BLaER1 (cell line): ENCODE results near the gene PAEP.
A peak's percentile ranks its signal among the peaks of the same experiment; 100 is the strongest.

Experiments used
- H3K27ac ChIP-seq: shearing (Covaris generic); formaldehyde crosslinking; 2 replicates; pipeline ENCODE4 v1.8.1; 2022
- H3K27me3 ChIP-seq: shearing (Covaris generic); formaldehyde crosslinking; 2 replicates; pipeline ENCODE4 v1.8.1; 2022
- H3K36me3 ChIP-seq: shearing (Covaris generic); formaldehyde crosslinking; 2 replicates; pipeline ENCODE4 v1.8.1; 2022
- H3K4me1 ChIP-seq: shearing (Covaris generic); formaldehyde crosslinking; 2 replicates; pipeline ENCODE4 v1.8.1; 2022
- H3K4me2 ChIP-seq: shearing (Covaris generic); formaldehyde crosslinking; 2 replicates; pipeline ENCODE4 v1.8.1; 2022
- H3K4me3 ChIP-seq: shearing (Covaris generic); formaldehyde crosslinking; 2 replicates; pipeline ENCODE4 v1.8.1; 2022
- H3K9ac ChIP-seq: shearing (Covaris generic); formaldehyde crosslinking; 2 replicates; pipeline ENCODE4 v1.8.1; 2022
- H3K9me3 ChIP-seq: shearing (Covaris generic); formaldehyde crosslinking; 2 replicates; pipeline ENCODE4 v1.8.1; 2022
- H4K20me1 ChIP-seq: shearing (Covaris generic); formaldehyde crosslinking; 2 replicates; pipeline ENCODE4 v1.8.1; 2022
- Cebpa-rat ChIP-seq: shearing (Covaris generic); IDR thresholded peaks from 2 replicates; pipeline ENCODE4 v1.8.1; 2022

PAEP gene

GRCh38 chr9:135563858-135564257, 2.3 kb downstream of the PAEP start:
- no peak overlapping the region for H3K27ac ChIP-seq
- H3K9ac ChIP-seq, result no peak overlapping the region
- H3K4me2 ChIP-seq, result no peak overlapping the region
- H3K36me3 ChIP-seq, result no peaks in the 10 kb centered on the region
- no peaks in the 10 kb centered on the region for H4K20me1 ChIP-seq
- no peak for TF ChIP-seq Cebpa-rat
- H3K4me1 ChIP-seq, result peaks cover 18% of the 10 kb centered on the region
- no peaks in the 10 kb centered on the region for H3K9me3 ChIP-seq
- H3K27me3 ChIP-seq, result no peaks in the 10 kb centered on the region
- no peak overlapping the region for H3K4me3 ChIP-seq

GRCh38 chr9:135565141-135565628, 3.6 kb downstream of the PAEP start:
- Histone ChIP-seq H3K27me3 (no peaks in the 10 kb centered on the region), H3K4me1 (peaks cover 18% of the 10 kb centered on the region), H3K9me3 (no peaks in the 10 kb centered on the region), H3K27ac (no peak overlapping the region), H4K20me1 (no peaks in the 10 kb centered on the region), H3K4me3 (no peak overlapping the region), H3K4me2 (no peak overlapping the region), H3K36me3 (no peaks in the 10 kb centered on the region), H3K9ac (no peak overlapping the region)
- no peak for TF ChIP-seq Cebpa-rat

- H3K27me3 ChIP-seq, result no peaks in the 10 kb centered on the region
- H3K4me1 ChIP-seq, result peaks cover 18% of the 10 kb centered on the region
- no peaks in the 10 kb centered on the region for H3K9me3 ChIP-seq
- H4K20me1 ChIP-seq, result no peaks in the 10 kb centered on the region
- H3K36me3 ChIP-seq, result no peaks in the 10 kb centered on the region
- no peak for TF ChIP-seq Cebpa-rat
- no peak overlapping the region for H3K4me2 ChIP-seq
- no peak overlapping the region for H3K27ac ChIP-seq
- H3K4me3 ChIP-seq, result no peak overlapping the region
- H3K9ac ChIP-seq, result no peak overlapping the region
These were observed 4.1 kb downstream of the PAEP start for GRCh38 chr9:135565636-135566035.

GRCh38 chr9:135566552-135566951, 5.0 kb downstream of the PAEP start:
- no peak overlapping the region for H3K27ac ChIP-seq
- no peak overlapping the region for H3K9ac ChIP-seq
- TF ChIP-seq Cebpa-rat, result no peak
- no peaks in the 10 kb centered on the region for H3K36me3 ChIP-seq
- H3K4me1 ChIP-seq, result peaks cover 18% of the 10 kb centered on the region
- H3K4me2 ChIP-seq, result peak overlapping the region; percentile 42
- H4K20me1 ChIP-seq, result no peaks in the 10 kb centered on the region
- no peaks in the 10 kb centered on the region for H3K27me3 ChIP-seq
- H3K4me3 ChIP-seq, result no peak overlapping the region
- H3K9me3 ChIP-seq, result no peaks in the 10 kb centered on the region

- H3K4me1 ChIP-seq, result peaks cover 18% of the 10 kb centered on the region
- no peaks in the 10 kb centered on the region for H3K36me3 ChIP-seq
- no peak overlapping the region for H3K4me2 ChIP-seq
- H4K20me1 ChIP-seq, result no peaks in the 10 kb centered on the region
- H3K9ac ChIP-seq, result no peak overlapping the region
- H3K4me3 ChIP-seq, result no peak overlapping the region
- no peaks in the 10 kb centered on the region for H3K9me3 ChIP-seq
- no peaks in the 10 kb centered on the region for H3K27me3 ChIP-seq
- H3K27ac ChIP-seq, result no peak overlapping the region
- no peak for TF ChIP-seq Cebpa-rat
These were observed 5.8 kb downstream of the PAEP start for GRCh38 chr9:135567311-135567710.

GRCh38 chr9:135568026-135568425, 6.5 kb downstream of the PAEP start:
- no peaks in the 10 kb centered on the region for H3K27me3 ChIP-seq

GRCh38 chr9:135570456-135570855, 8.9 kb downstream of the PAEP start:
- TF ChIP-seq Cebpa-rat, result no peak
- H4K20me1 ChIP-seq, result no peaks in the 10 kb centered on the region
- no peak overlapping the region for H3K27ac ChIP-seq
- no peak overlapping the region for H3K9ac ChIP-seq
- H3K4me1 ChIP-seq, result peaks cover 10% of the 10 kb centered on the region
- no peaks in the 10 kb centered on the region for H3K27me3 ChIP-seq
- H3K4me3 ChIP-seq, result no peak overlapping the region
- no peak overlapping the region for H3K4me2 ChIP-seq
- no peaks in the 10 kb centered on the region for H3K36me3 ChIP-seq
- no peaks in the 10 kb centered on the region for H3K9me3 ChIP-seq

More at GRCh38 chr9:135568026-135568425, 6.5 kb downstream of the PAEP start:
- no peak overlapping the region for H3K4me3 ChIP-seq
- no peak overlapping the region for H3K9ac ChIP-seq
- no peak overlapping the region for H3K4me2 ChIP-seq
- TF ChIP-seq Cebpa-rat, result no peak
- peaks cover 18% of the 10 kb centered on the region for H3K4me1 ChIP-seq
- no peaks in the 10 kb centered on the region for H3K36me3 ChIP-seq
- no peaks in the 10 kb centered on the region for H4K20me1 ChIP-seq
- H3K9me3 ChIP-seq, result no peaks in the 10 kb centered on the region
- H3K27ac ChIP-seq, result no peak overlapping the region

GRCh38 chr9:135572233-135572632, 10.7 kb downstream of the PAEP start:
- no peak for TF ChIP-seq Cebpa-rat
- no peaks in the 10 kb centered on the region for H3K27me3 ChIP-seq

GRCh38 chr9:135573124-135573523, 11.6 kb downstream of the PAEP start:
- no peak for TF ChIP-seq Cebpa-rat
- no peaks in the 10 kb centered on the region for H4K20me1 ChIP-seq
- H3K4me2 ChIP-seq, result no peak overlapping the region

More at GRCh38 chr9:135572233-135572632, 10.7 kb downstream of the PAEP start:
- no peaks in the 10 kb centered on the region for H3K9me3 ChIP-seq
- H3K9ac ChIP-seq, result no peak overlapping the region
- no peak overlapping the region for H3K27ac ChIP-seq
- H4K20me1 ChIP-seq, result no peaks in the 10 kb centered on the region
- H3K4me1 ChIP-seq, result no peaks in the 10 kb centered on the region
- no peaks in the 10 kb centered on the region for H3K36me3 ChIP-seq
- no peak overlapping the region for H3K4me2 ChIP-seq
- H3K4me3 ChIP-seq, result no peak overlapping the region

GRCh38 chr9:135574331-135574730, 12.8 kb downstream of the PAEP start:
- no peaks in the 10 kb centered on the region for H3K27me3 ChIP-seq

More at GRCh38 chr9:135573124-135573523, 11.6 kb downstream of the PAEP start:
- H3K9me3 ChIP-seq, result no peaks in the 10 kb centered on the region
- H3K4me1 ChIP-seq, result no peaks in the 10 kb centered on the region
- no peak overlapping the region for H3K4me3 ChIP-seq
- H3K9ac ChIP-seq, result no peak overlapping the region
- H3K36me3 ChIP-seq, result no peaks in the 10 kb centered on the region
- H3K27me3 ChIP-seq, result no peaks in the 10 kb centered on the region
- no peak overlapping the region for H3K27ac ChIP-seq

GRCh38 chr9:135574943-135575342, 13.4 kb downstream of the PAEP start:
- H3K9ac ChIP-seq, result no peak overlapping the region
- no peaks in the 10 kb centered on the region for H3K27me3 ChIP-seq
- no peak overlapping the region for H3K4me2 ChIP-seq
- no peaks in the 10 kb centered on the region for H3K4me1 ChIP-seq
- H3K4me3 ChIP-seq, result no peak overlapping the region
- H4K20me1 ChIP-seq, result no peaks in the 10 kb centered on the region
- H3K36me3 ChIP-seq, result no peaks in the 10 kb centered on the region
- no peak overlapping the region for H3K27ac ChIP-seq
- H3K9me3 ChIP-seq, result no peaks in the 10 kb centered on the region
- no peak for TF ChIP-seq Cebpa-rat

More at GRCh38 chr9:135574331-135574730, 12.8 kb downstream of the PAEP start:
- H3K4me2 ChIP-seq, result no peak overlapping the region
- H4K20me1 ChIP-seq, result no peaks in the 10 kb centered on the region
- no peaks in the 10 kb centered on the region for H3K4me1 ChIP-seq
- no peak overlapping the region for H3K4me3 ChIP-seq
- no peak for TF ChIP-seq Cebpa-rat
- H3K27ac ChIP-seq, result no peak overlapping the region
- no peak overlapping the region for H3K9ac ChIP-seq
- no peaks in the 10 kb centered on the region for H3K9me3 ChIP-seq
- H3K36me3 ChIP-seq, result no peaks in the 10 kb centered on the region
